Esophagus squamous epithelium (tissue), 4 donors: Measurements from ENCODE around the gene PVRIG.

Experiments
- POLR2A ChIP-seq, 4 donors: fragments of 450-650 bp; IDR thresholded peaks; one replicate each; pipeline ENCODE4 v1.6.1; 2017; ENCODE audit warnings: antibody characterized with exemption in 4 of 4, mild to moderate bottlenecking in 4 of 4, moderate library complexity in 3 of 4
- TF ChIP-seq, protein P1 (sequence below), 6 experiments: fragments of 450-650 bp in 4 of 6; fragments of 200-600 bp in 2 of 6; sonication (generic) in 2 of 6; IDR thresholded peaks; one replicate each; pipeline ENCODE4 v1.5.1; 2016 to 2019; ENCODE audit warnings: antibody characterized with exemption in 6 of 6, mild to moderate bottlenecking in 4 of 6, moderate library complexity in 4 of 6

- TF ChIP-seq, protein P1, sequence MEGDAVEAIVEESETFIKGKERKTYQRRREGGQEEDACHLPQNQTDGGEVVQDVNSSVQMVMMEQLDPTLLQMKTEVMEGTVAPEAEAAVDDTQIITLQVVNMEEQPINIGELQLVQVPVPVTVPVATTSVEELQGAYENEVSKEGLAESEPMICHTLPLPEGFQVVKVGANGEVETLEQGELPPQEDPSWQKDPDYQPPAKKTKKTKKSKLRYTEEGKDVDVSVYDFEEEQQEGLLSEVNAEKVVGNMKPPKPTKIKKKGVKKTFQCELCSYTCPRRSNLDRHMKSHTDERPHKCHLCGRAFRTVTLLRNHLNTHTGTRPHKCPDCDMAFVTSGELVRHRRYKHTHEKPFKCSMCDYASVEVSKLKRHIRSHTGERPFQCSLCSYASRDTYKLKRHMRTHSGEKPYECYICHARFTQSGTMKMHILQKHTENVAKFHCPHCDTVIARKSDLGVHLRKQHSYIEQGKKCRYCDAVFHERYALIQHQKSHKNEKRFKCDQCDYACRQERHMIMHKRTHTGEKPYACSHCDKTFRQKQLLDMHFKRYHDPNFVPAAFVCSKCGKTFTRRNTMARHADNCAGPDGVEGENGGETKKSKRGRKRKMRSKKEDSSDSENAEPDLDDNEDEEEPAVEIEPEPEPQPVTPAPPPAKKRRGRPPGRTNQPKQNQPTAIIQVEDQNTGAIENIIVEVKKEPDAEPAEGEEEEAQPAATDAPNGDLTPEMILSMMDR (IDR thresholded peaks at IDR 0.05) = no peak
- TF ChIP-seq POLR2A (IDR thresholded peaks at IDR 0.05) = no peak
Observed at GRCh38 chr7:100248483-100248882, 28.7 kb downstream of the PVRIG start.
